ENCODE measurements around the gene GNB1.
"Not testable (repeated sequence)": the region's sequence is repeated elsewhere in the genome, so short reads cannot be mapped to it uniquely, and the experiment has no call there.

GNB1 gene

DNA sequence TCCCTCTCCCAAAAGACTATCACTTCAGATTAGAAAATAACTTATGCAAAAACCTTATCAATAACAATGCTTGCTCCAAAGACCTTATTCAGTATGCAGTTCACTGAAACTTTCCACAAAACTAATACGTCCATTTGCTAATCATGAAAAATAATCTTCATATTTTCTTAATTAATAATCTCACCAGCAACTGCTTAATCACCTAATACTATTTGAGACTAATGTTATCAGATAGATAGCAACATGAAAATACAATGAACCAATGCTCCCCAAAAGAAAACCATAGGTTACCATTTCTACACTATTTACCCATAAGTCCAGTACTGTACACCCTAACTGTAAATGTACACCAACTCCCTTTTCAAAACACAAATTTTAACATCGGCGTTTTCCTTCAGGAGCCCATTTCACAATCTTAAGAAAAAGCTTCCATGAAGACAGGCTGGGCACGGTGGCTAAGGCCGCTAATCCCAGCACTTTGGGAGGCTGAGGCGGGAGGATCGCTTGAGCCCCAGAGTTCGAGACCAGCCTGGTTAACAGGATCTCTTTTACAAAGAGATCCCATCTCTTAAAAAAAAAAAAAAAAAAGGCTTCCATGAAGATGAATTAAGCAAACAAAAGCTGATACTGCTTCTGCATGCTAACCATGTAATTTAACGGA, 1.7 kb downstream of the GNB1 start:
- DNase-seq: no peak

DNA sequence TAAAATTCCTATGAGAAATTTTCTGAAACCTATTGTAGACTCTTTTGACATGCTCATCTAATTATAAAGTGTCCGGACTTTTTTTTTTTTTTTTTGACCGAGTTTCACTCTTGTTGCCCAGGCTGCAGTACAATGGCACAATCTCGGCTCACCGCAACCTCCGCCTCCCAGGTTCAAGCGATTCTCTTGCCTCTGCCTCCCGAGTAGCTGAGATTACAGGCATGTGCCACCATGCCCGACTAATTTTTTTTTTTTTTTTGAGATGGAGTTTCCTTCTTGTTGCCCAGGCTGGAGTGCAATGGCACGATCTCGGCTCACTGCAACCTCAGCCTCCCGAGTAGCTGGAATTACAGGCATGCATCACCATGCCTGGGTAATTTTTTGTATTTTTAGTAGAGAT, 7.0 kb downstream of the GNB1 start:
- not testable (repeated sequence) for DNase-seq

GRCh38 chr1:1883092-1883873, 7.6 kb downstream of the GNB1 start:
- no peak for DNase-seq

DNA sequence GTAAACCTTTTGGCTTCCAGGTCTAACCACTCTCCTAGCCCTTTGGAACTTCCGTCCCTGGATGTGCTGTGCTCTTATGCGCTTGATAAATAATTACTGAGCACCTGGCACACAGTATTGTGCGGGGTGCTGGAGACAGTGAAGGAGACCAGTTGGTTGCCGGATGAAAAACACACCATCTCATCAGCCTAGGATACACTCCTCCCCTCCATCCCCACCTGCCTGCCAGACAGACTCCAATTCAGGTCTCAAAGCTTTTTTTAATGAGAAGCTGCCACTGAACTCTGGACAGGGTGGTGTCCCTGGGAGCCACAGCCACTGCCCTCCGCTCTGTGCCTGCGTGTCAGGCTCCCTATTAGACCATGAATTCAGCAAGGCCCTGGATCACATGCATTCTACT, 9.2 kb downstream of the GNB1 start:
- DNase-seq: no peak

GRCh38 chr1:1880617-1881312, 10.1 kb downstream of the GNB1 start:
- DNase-seq: no peak

DNA sequence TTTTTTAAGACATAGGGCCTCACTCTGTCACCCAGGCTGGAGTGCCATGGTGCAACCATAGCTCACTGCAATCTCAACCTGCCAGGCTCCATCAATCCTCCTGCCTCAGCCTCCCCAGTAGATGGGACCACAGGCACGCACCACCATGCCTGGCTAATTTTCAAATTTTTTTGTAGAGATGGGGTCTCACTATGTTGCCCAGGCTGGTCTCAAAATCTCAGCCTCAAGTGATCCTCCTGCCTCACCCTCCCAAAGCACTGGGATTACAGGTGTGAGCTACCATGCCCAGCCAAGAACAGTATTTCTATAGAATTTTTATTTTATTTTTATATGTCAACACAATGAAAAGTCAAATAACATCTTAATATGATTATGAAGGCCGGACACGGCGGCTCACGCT, 10.9 kb downstream of the GNB1 start:
- DNase-seq: no peak

DNA sequence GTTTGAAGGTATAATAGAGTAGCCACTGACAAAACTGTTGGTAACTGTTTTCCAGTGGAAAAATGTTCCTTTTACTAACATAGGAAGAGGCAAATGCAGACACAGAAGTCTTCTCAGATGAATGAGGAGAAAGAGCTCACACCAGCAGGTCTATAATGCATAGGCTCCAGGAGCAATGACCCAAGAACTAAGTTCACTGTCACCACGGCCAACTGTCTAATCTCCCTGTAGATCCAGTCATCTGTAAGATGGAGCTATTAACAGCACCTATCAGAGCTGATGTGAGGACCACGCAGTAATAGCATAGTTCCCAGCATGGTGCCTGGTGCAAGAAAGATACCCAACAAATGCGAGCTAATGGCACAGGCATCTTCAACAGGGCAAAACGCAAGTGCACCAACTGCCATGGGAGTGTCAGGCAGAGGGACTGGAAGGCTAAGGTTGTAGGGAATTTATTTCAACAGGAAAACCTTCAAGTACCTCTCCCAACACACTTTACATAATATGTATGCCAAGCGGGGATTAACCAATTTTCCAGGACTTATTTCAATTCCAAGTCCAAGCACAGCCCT, 12.9 kb downstream of the GNB1 start:
- no peak for DNase-seq

DNA sequence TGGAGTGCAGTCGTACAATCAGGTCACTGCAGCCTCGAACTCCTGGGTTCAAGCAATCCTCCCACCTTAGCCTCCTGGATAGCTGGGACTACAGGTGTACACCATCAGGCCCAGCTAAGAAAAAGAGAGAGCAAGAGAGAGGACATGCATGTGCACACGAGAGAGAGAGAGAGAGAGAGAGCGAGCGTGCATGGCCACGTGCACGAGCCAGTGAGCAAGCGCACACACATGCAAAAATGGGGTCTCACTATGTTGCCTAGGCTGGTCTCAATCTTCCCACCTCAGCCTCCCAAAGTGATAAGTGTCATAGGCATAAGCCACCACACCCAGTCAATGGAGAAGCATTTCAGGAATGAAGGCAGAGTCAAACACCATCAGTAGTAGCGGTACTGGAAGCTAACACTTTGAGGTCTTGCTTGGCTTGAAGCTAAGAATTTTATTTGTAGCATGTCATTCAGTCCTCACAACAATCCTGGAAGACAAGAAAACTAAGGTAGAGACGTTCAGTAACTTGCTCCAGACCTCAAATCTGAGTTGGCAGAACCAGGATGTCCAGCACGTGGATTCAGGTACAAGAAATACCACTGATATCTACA, 14.5 kb downstream of the GNB1 start:
- DNase-seq: no peak

GRCh38 chr1:1875932-1876331, 15.0 kb downstream of the GNB1 start:
- DNase-seq: no peak

GRCh38 chr1:1874901-1875300, 16.0 kb downstream of the GNB1 start:
- no peak for DNase-seq

DNA sequence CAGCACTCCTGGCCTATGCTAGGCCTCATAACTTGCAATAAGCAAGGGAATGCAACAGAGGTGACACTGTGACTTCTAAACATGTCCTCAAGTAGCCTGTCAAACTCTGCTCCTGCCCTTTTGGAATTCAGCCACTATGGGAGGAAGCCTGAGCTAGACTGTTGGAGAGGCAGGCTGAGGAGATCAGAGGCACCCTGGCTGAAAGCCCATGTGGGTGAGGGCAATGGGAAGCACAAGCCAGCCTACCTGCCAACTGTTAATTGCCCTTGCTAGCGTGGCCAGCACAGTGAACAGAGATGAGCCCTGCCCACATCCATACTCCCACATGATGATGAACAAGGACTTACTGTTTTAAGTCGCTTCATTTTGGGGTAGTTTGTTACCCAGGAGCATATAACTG, 17.7 kb downstream of the GNB1 start:
- no peak for DNase-seq

- DNase-seq: no peak
Measured at GRCh38 chr1:1872329-1872994, 18.4 kb downstream of the GNB1 start.

DNA sequence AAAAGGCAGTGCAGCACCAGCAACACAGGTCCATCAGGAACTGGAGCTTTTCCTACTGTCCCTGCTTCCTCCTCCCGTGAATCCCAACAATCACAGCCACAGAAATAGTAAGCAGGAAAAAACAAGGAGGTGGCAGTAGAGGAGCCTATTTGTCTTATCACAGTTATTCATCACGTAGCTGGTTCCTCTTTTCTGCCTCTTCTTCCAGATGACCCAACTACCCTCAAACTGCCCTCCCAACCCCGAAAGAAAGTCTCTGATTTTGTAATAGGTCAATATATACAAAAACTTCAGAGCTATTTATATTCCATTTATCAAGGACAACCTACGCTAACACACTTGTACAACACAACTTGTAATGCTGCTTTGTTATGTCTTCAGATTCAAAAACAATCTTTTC, 21.4 kb downstream of the GNB1 start:
- no peak for DNase-seq

DNA sequence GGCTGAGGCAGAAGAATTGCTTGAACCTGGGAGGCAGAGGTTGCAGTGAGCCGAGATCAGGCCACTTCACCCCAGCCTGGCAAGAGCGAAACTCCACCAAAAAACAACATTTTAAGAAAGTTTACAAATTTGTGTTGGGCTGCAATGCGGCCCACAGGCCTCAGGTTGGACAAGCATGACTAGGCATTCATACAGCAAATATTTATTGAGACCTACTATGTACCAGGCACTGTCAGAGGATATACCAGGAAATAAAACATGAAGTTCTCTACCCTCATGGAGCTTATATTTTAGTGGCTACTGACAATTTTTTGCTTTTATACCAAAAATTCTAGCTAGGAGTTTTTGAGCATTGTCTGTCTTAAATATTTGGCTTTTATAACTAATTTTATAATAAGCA, 23.7 kb downstream of the GNB1 start:
- no peak for DNase-seq

- DNase-seq: no peak
Measured at GRCh38 chr1:1862905-1863547, 27.9 kb downstream of the GNB1 start.

DNA sequence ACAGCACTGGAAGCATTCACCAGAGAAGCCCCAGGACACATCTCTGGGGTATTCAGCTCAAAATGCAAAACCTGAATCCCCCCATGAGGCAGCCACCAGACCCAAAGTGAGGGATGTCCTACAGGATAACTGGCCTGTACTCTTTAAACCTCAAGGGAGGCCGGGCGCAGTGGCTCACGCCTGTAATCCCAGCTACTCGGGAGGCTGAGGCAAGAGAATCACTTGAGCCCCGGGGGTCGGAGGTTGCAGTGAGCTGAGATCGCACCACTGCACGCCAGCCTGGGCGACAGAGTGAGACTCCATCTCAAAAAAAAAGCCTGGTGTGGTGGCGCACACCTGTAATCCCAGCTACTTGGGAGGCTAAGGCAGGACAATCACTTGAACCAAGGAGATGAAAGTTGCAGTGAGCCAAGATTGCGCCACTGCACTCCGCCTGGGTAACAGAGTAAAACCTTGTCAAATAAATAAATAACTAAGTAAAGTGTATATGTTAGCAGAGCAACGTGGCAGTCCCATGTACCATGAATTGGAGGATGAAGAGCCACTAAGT, 29.1 kb downstream of the GNB1 start:
- not testable (repeated sequence) for DNase-seq

GRCh38 chr1:1861339-1861730, 29.6 kb downstream of the GNB1 start:
- no peak for DNase-seq

DNA sequence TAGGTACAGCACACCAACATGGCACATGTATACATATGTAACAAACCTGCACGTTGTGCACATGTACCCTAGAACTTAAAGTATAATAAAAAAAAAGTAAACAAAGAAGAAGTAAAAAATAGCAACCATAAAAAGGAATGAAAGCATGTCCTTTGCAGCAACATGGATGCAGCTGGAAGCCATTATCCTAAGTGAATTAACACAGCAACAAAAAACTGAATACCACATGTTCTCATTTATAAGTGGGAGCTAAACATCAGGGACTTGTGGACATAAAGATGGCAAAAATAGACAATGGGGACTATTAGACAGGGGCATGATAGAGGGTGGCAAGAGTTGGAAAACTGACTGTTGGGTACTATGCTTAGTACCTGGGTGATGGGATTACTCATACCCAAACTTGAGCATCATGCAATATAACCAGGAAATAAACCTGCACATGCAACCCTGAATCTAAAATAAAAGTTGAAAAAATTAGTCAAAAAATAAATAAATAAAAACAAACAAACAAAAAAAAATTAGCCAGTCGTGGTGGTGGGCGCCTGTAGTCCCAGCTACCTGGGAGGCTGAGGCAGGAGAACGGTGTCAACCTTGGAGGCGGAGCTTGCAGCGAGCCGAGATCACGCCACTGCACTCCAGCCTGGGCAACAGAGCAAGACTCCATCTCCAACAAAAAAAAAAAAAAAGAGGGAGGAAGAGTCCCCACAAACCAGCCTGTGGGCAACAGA, 30.8 kb downstream of the GNB1 start:
- not testable (repeated sequence) for DNase-seq

DNA sequence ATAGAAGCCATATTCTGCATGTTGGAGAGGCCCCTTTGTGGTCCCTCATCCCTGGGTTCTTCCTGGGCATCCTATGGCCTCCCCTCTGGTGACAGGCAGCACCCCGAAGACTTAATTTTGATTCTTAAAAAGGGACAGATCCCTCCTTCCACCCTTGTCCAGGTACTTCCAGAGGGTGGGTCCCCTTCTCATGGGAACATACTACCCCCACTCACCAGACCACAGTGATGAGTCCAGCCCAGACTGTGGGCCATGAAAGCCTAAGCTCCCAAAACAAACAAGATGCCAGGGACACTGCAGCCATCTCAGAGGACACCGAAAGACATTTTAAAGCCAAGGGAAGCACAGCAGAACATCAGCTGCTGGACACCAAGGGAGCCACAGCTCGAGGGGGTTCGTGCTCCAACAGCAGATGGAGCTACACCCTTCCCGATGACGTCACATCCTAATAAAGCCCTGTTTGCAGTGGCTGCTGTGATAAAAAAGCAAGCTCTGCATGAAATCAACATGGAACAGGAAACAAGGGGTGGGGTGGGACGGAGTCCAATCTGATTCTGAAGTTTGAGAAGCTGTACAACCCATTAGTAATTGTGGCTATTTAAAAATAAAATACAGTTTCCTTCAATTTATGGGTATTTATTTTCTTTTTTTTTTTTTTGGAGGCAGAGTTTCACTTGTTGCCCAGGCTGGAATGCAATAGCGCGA, 32.4 kb downstream of the GNB1 start:
- DNase-seq: no peak

GRCh38 chr1:1857096-1857703, 33.7 kb downstream of the GNB1 start:
- no peak for DNase-seq
